B cell (primary cell): ENCODE data around the gene DAP. TPM values are rescaled to one million over a fixed set of nuclear protein-coding genes. Genes with fewer than 3 reads are reported as not detected.

Source experiments
- ATAC-seq: fragments of 200-7000 bp; cut with Tn5 transposase; one replicate; pipeline ENCODE4 v1.10.0; 2021; ENCODE audit warnings: low read depth, mild to moderate bottlenecking, moderate number of reproducible peaks, moderate library complexity
- CTCF ChIA-PET: fragments of 350-600 bp; sonication (Branson Sonifier 250); formaldehyde crosslinking; loops from one replicate; lab custom pipeline; 2021; ENCODE audit warnings: antibody characterized with exemption, inconsistent platforms; lab: Charles Lee
- POLR2A ChIA-PET: fragments of 350-600 bp; sonication (Branson Sonifier 250); formaldehyde crosslinking; loops from one replicate; lab custom pipeline; 2021; ENCODE audit warnings: antibody characterized with exemption; lab: Charles Lee
- DNase-seq: peaks from one replicate; pipeline ENCODE4 v3.0.0; 2013
- H2AFZ ChIP-seq: 2 replicates; pipeline ENCODE4 v1.6.1; 2012; ENCODE audit warnings: mild to moderate bottlenecking, low read depth, low read length; ENCODE audit not compliant: insufficient read depth, poor library complexity, severe bottlenecking
- H3K27ac ChIP-seq, 2 donors: 1 replicate in 1 of 2; 2 replicates in 1 of 2; pipeline ENCODE4 v1.5.1; 2012 to 2013; ENCODE audit warnings: low read length in 2 of 2, mild to moderate bottlenecking in 2 of 2, moderate library complexity in 1 of 2
- H3K27me3 ChIP-seq, 4 experiments: fragments of 200-600 bp in 1 of 4; sonication (generic) in 1 of 4; replicated peaks in 1 of 4; 1 replicate in 2 of 4; 2 replicates in 2 of 4; pipeline versions ENCODE4 v1.6.1 to v1.7.0; 2013 to 2016; ENCODE audit warnings: low read length in 3 of 4, mild to moderate bottlenecking in 2 of 4, mixed read lengths in 1 of 4, moderate library complexity in 1 of 4; ENCODE audit not compliant: insufficient read depth in 4 of 4, control insufficient read depth in 3 of 4; ENCODE audit errors: control extremely low read depth in 1 of 4
- H3K36me3 ChIP-seq, 2 experiments: replicated peaks in 1 of 2; 1 replicate in 1 of 2; 2 replicates in 1 of 2; pipeline versions ENCODE4 v1.6.1 to v1.7.1; 2013; ENCODE audit warnings: low read length in 1 of 2; ENCODE audit not compliant: insufficient read depth in 2 of 2, control insufficient read depth in 1 of 2; ENCODE audit errors: control extremely low read depth in 1 of 2, extremely low read depth in 1 of 2
- H3K4me1 ChIP-seq, 2 donors: fragments of 200-600 bp in 1 of 2; sonication (generic) in 1 of 2; 1 replicate in 1 of 2; 2 replicates in 1 of 2; pipeline versions ENCODE4 v1.5.1 to v1.6.1; 2013 to 2017; ENCODE audit warnings: low read length in 2 of 2; ENCODE audit not compliant: control insufficient read depth in 2 of 2, insufficient read depth in 2 of 2
- H3K4me2 ChIP-seq: replicated peaks from 2 replicates; pipeline ENCODE3; 2012; ENCODE audit warnings: mild to moderate bottlenecking, low read depth, low read length; ENCODE audit not compliant: poor library complexity, severe bottlenecking
- H3K4me3 ChIP-seq, 5 experiments: fragments of 200-600 bp in 1 of 5; sonication (generic) in 1 of 5; 1 replicate in 3 of 5; 2 replicates in 2 of 5; pipeline versions ENCODE4 v1.5.1 to v1.7.0; 2011 to 2016; ENCODE audit warnings: low read length in 4 of 5, mild to moderate bottlenecking in 4 of 5, low read depth in 2 of 5, control low read depth in 1 of 5, moderate library complexity in 1 of 5; ENCODE audit not compliant: insufficient read depth in 1 of 5; ENCODE audit errors: control extremely low read depth in 1 of 5, extremely low read depth in 1 of 5
- H3K79me2 ChIP-seq: fragments of 200-600 bp; sonication (generic); one replicate; pipeline ENCODE4 v1.6.0; 2016; ENCODE audit warnings: low read length; ENCODE audit not compliant: control insufficient read depth, insufficient read depth
- H3K9ac ChIP-seq: fragments of 200-600 bp; sonication (generic); 2 replicates; pipeline ENCODE4 v1.6.1; 2017; ENCODE audit warnings: mild to moderate bottlenecking, low read length, moderate library complexity
- H3K9me3 ChIP-seq, 3 donors: one replicate each; pipeline versions ENCODE4 v1.6.1 to v1.7.1; 2013; ENCODE audit warnings: low read length in 2 of 3; ENCODE audit not compliant: control insufficient read depth in 2 of 3, insufficient read depth in 1 of 3; ENCODE audit errors: control extremely low read depth in 1 of 3
- H4K20me1 ChIP-seq: 2 replicates; pipeline ENCODE4 v1.6.0; 2012; ENCODE audit warnings: mild to moderate bottlenecking, low read length; ENCODE audit not compliant: insufficient read depth, control insufficient read depth, poor library complexity, severe bottlenecking
- H3K27ac Mint-ChIP-seq: one replicate; pipeline ENCODE4 v1.8.0; 2021; ENCODE audit warnings: mixed read lengths
- H3K27me3 Mint-ChIP-seq: one replicate; pipeline ENCODE4 v1.8.0; 2021; ENCODE audit warnings: mixed read lengths
- H3K4me1 Mint-ChIP-seq: one replicate; pipeline ENCODE4 v1.8.0; 2021; ENCODE audit warnings: mixed read lengths
- H3K4me3 Mint-ChIP-seq: one replicate; pipeline ENCODE4 v1.8.0; 2021; ENCODE audit warnings: mixed read lengths
- H3K9me3 Mint-ChIP-seq: one replicate; pipeline ENCODE4 v1.8.0; 2022; ENCODE audit warnings: mixed read lengths; ENCODE audit not compliant: insufficient read depth
- CTCF ChIP-seq: fragments of 200-600 bp; IDR thresholded peaks from one replicate; pipeline ENCODE4 v1.8.0; 2022; ENCODE audit warnings: antibody characterized with exemption, mild to moderate bottlenecking
- EZH2 ChIP-seq: IDR thresholded peaks from 2 replicates; pipeline ENCODE4 v1.6.1; 2012; ENCODE audit warnings: borderline replicate concordance, low read depth, mild to moderate bottlenecking, moderate library complexity, low read length; ENCODE audit not compliant: insufficient read depth, poor library complexity, severe bottlenecking
- WGBS: methylation state at CpG from one replicate; pipeline ENCODE4 v1.1.5; 2013; ENCODE audit warnings: missing lambda C conversion rate; ENCODE audit not compliant: insufficient coverage; 5-methylcytosine and 5-hydroxymethylcytosine counted together
- intact Hi-C: fragments of 100-400 bp; cut with micrococcal nuclease; formaldehyde crosslinking; loops from one replicate; pipeline ENCODE4 v1.10.0; 2022
- polyA plus RNA-seq: library from polyadenylated mRNA; depleted of rRNA; stranded (reverse); fragments of >200 nt; gene quantifications from 2 replicates; pipeline ENCODE4 v1.2.3, GENCODE V29; 2012
- total RNA-seq, 2 donors: library from RNA; stranded (reverse); fragments of 120-200 nt in 1 of 2; gene quantifications; 1 replicate in 1 of 2; 2 replicates in 1 of 2; pipeline versions ENCODE4 v1.2.3 to v1.2.4, GENCODE V29; 2013 to 2022

The DAP gene
- total and polyA plus RNA-seq, 2 donors (not counting 1 experiment from before 2014, with no cell fraction given), result 42.6 to 49.8 TPM

- WGBS, result no CpG with 5 or more reads among the region's 2 CpGs
- Histone ChIP-seq H3K4me3 (no peak overlapping the region), H3K9me3 (no peaks in the 10 kb centered on the region), H3K27ac (no peak overlapping the region), H2AFZ (no peak overlapping the region), H3K4me1 (peaks cover 35 to 39% of the 10 kb centered on the region in 2 donors), H3K4me2 (no peak overlapping the region), H3K27me3 (no peaks in the 10 kb centered on the region), H3K79me2 (peaks cover 14% of the 10 kb centered on the region), H3K9ac (no peak overlapping the region), H4K20me1 (no peaks in the 10 kb centered on the region), H3K36me3 (peaks cover 0 to 18% of the 10 kb centered on the region in 2 experiments)
- H3K4me1 Mint-ChIP-seq, result peaks cover 56% of the 10 kb centered on the region
- ChIA-PET CTCF (interaction anchor here (1.2 kb wide), 1 partner anchor 28 kb away, joined by 3 read pairs; the partner anchor contains the start of gene DAP), POLR2A (no interaction called here)
- H3K27me3 Mint-ChIP-seq, result no peaks in the 10 kb centered on the region
- no peak overlapping the region for H3K4me3 Mint-ChIP-seq
- TF ChIP-seq EZH2 (no peak), CTCF (no peak)
- ATAC-seq (no peak), DNase-seq (no peak)
- intact Hi-C loops, result no loop called here
- no peak overlapping the region for H3K27ac Mint-ChIP-seq
- H3K9me3 Mint-ChIP-seq, result no peaks in the 10 kb centered on the region
Observed at GRCh38 chr5:10733426-10733825, 27.6 kb downstream of the DAP start.

- no peaks in the 10 kb centered on the region for H4K20me1 ChIP-seq
- Mint-ChIP-seq H3K27ac (no peak overlapping the region), H3K4me3 (no peak overlapping the region), H3K27me3 (no peaks in the 10 kb centered on the region), H3K9me3 (no peaks in the 10 kb centered on the region), H3K4me1 (peaks cover 66% of the 10 kb centered on the region)
- ATAC-seq (no peak), DNase-seq (no peak)
- H3K79me2 ChIP-seq, result peaks cover 14% of the 10 kb centered on the region
- ChIA-PET POLR2A (no interaction called here), CTCF (no interaction called here)
- no peak overlapping the region for H3K4me2 ChIP-seq
- TF ChIP-seq EZH2 (no peak), CTCF (no peak)
- no peaks in the 10 kb centered on the region for H3K27me3 ChIP-seq
- H2AFZ ChIP-seq, result no peak overlapping the region
- WGBS, result no CpG with 5 or more reads among the region's 1 CpG
- H3K4me3 ChIP-seq, result no peak overlapping the region
- peaks cover 0 to 14% of the 10 kb centered on the region in 2 experiments for H3K36me3 ChIP-seq
- no peak overlapping the region for H3K27ac ChIP-seq
- intact Hi-C loops, result no loop called here
- H3K4me1 ChIP-seq, result peaks cover 42 to 47% of the 10 kb centered on the region in 2 donors
- H3K9me3 ChIP-seq, result no peaks in the 10 kb centered on the region
- no peak overlapping the region for H3K9ac ChIP-seq
Observed at GRCh38 chr5:10731913-10732312, 29.1 kb downstream of the DAP start.
